ENCODE measurements around the gene PDRG1.

DNA sequence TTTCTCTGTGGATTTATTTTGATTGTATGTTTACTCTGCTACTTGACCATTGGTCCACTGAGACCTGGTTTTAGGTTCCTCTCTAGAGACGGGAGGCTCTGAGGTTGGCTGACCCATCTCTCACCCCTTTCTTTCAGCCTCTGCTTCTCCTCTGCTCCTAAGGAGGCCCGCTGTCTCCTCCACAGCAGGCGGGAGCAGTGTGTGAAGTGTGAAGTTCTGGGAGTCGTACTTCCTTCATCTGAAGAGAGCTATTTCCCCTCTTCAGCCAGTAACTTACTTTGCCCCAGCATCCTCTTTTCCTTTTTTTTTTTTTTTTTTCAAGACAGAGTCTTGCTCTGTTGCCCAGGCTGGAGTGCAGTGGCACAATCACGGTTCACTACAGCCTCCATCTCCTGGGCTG, 21.1 kb downstream of the PDRG1 start:
- TF ChIP-seq, protein P1, sequence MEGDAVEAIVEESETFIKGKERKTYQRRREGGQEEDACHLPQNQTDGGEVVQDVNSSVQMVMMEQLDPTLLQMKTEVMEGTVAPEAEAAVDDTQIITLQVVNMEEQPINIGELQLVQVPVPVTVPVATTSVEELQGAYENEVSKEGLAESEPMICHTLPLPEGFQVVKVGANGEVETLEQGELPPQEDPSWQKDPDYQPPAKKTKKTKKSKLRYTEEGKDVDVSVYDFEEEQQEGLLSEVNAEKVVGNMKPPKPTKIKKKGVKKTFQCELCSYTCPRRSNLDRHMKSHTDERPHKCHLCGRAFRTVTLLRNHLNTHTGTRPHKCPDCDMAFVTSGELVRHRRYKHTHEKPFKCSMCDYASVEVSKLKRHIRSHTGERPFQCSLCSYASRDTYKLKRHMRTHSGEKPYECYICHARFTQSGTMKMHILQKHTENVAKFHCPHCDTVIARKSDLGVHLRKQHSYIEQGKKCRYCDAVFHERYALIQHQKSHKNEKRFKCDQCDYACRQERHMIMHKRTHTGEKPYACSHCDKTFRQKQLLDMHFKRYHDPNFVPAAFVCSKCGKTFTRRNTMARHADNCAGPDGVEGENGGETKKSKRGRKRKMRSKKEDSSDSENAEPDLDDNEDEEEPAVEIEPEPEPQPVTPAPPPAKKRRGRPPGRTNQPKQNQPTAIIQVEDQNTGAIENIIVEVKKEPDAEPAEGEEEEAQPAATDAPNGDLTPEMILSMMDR (IDR thresholded peaks at IDR 0.05; ENCODE audit: low read depth, low read length): no peak
- TF ChIP-seq EZH2phosphoT487 (IDR thresholded peaks at IDR 0.05; ENCODE audit: low read depth): no peak

Measured in OCI-LY3 (cell line).